SK-N-MC (cell line): ENCODE results near the gene PHF3.

Experiments used
- EZH2 ChIP-seq: fragments of 200-600 bp; sonication (generic); IDR thresholded peaks from one replicate; pipeline ENCODE4 v1.6.1; 2017; ENCODE audit warnings: antibody characterized with exemption
- FOXP2 ChIP-seq: optimal IDR thresholded peaks from 2 replicates; pipeline ENCODE3; 2011; ENCODE audit warnings: mild to moderate bottlenecking, moderate library complexity; ENCODE audit not compliant: insufficient read depth; ENCODE audit errors: extremely low read length, control extremely low read depth
- POLR2AphosphoS5 ChIP-seq: IDR thresholded peaks from 2 replicates; pipeline ENCODE4 v1.6.1; 2012; ENCODE audit warnings: mild to moderate bottlenecking, low read depth, low read length, borderline replicate concordance

GRCh38 chr6:63750400-63750799, 114.8 kb downstream of the PHF3 start:
- TF ChIP-seq POLR2AphosphoS5 (no peak), EZH2 (no peak), FOXP2 (no peak)
